CD4-positive, CD25-positive, alpha-beta regulatory T cell (primary cell): ENCODE measurements around the gene LSM14A. TPM values are rescaled to one million over a fixed set of nuclear protein-coding genes. Genes with fewer than 3 reads are reported as not detected.
A peak's percentile ranks its signal among the peaks of the same experiment; 100 is the strongest.
"Not testable (repeated sequence)": the region's sequence is repeated elsewhere in the genome, so short reads cannot be mapped to it uniquely, and the experiment has no call there.

Experiments
- ATAC-seq, 2 donors: fragments of 150-1000 bp; cut with Tn5 transposase; one replicate each; pipeline ENCODE4 v1.10.0; 2021; ENCODE audit warnings: low read depth in 2 of 2, moderate number of reproducible peaks in 2 of 2, moderate library complexity in 1 of 2
- DNase-seq, 3 donors: peaks; one replicate each; pipeline versions ENCODE4 v3.0.0 to v3.0.0-alpha.2; 2012 to 2022; ENCODE audit warnings: mixed read lengths in 1 of 3
- H3K27ac ChIP-seq: one replicate; pipeline ENCODE4 v1.7.0; 2013; ENCODE audit warnings: mild to moderate bottlenecking, low read length; ENCODE audit not compliant: insufficient read depth, poor library complexity, severe bottlenecking
- H3K27me3 ChIP-seq: one replicate; pipeline ENCODE4 v1.7.0; 2013; ENCODE audit warnings: low read length; ENCODE audit not compliant: control insufficient read depth, insufficient read depth
- H3K36me3 ChIP-seq: one replicate; pipeline ENCODE4 v1.7.0; 2013; ENCODE audit warnings: mild to moderate bottlenecking, low read length, moderate library complexity; ENCODE audit not compliant: control insufficient read depth, insufficient read depth
- H3K4me1 ChIP-seq: 2 replicates; pipeline ENCODE4 v1.7.0; 2013; ENCODE audit warnings: mild to moderate bottlenecking, low read length; ENCODE audit not compliant: insufficient read depth, control insufficient read depth, poor library complexity, severe bottlenecking
- H3K4me3 ChIP-seq: one replicate; pipeline ENCODE4 v1.7.0; 2013; ENCODE audit warnings: low read depth, mild to moderate bottlenecking, low read length, moderate library complexity
- H3K9me3 ChIP-seq, 2 experiments: 1 replicate in 1 of 2; 2 replicates in 1 of 2; pipeline ENCODE4 v1.7.0; 2013; ENCODE audit warnings: low read length in 2 of 2, mild to moderate bottlenecking in 1 of 2, moderate library complexity in 1 of 2; ENCODE audit not compliant: control insufficient read depth in 2 of 2
- H3K27ac Mint-ChIP-seq, 3 donors: one replicate each; pipeline ENCODE4 v1.8.0; 2020 to 2022; ENCODE audit warnings: mild to moderate bottlenecking in 3 of 3, mixed read lengths in 3 of 3, moderate library complexity in 2 of 3
- H3K27me3 Mint-ChIP-seq: one replicate; pipeline ENCODE4 v1.8.0; 2022; ENCODE audit warnings: mild to moderate bottlenecking, mixed read lengths
- H3K36me3 Mint-ChIP-seq: one replicate; pipeline ENCODE4 v1.8.0; 2020; ENCODE audit warnings: mixed read lengths
- H3K4me1 Mint-ChIP-seq, 4 donors: one replicate each; pipeline ENCODE4 v1.8.0; 2020 to 2022; ENCODE audit warnings: mixed read lengths in 4 of 4, mild to moderate bottlenecking in 1 of 4
- H3K4me3 Mint-ChIP-seq, 4 donors: one replicate each; pipeline ENCODE4 v1.8.0; 2020 to 2022; ENCODE audit warnings: mild to moderate bottlenecking in 4 of 4, mixed read lengths in 4 of 4, moderate library complexity in 3 of 4
- H3K9me3 Mint-ChIP-seq, 7 donors: one replicate each; pipeline ENCODE4 v1.8.0; 2020 to 2022; ENCODE audit warnings: mixed read lengths in 7 of 7, mild to moderate bottlenecking in 3 of 7, moderate library complexity in 2 of 7
- polyA plus RNA-seq, 4 donors: library from polyadenylated mRNA; unstranded; fragments of 300-500 nt; fragmentation: Illumina TruSeq; gene quantifications; one replicate each; pipeline ENCODE4 v1.2.3, GENCODE V29; 2021
- total RNA-seq: library from RNA; stranded (reverse); gene quantifications from one replicate; pipeline ENCODE4 v1.2.3, GENCODE V29; 2022

LSM14A gene
- total and polyA plus RNA-seq, 5 donors from 2014 or later = 133 to 175 (median 150) TPM

- Mint-ChIP-seq H3K27ac (no peak overlapping the region), H3K27me3 (peaks cover 5% of the 10 kb centered on the region), H3K4me1 (peaks cover 0 to 5% (median 3%) of the 10 kb centered on the region in 4 donors), H3K36me3 (no peaks in the 10 kb centered on the region), H3K9me3 (peaks cover 0 to 1% (median 0%) of the 10 kb centered on the region in 7 donors), H3K4me3 (peak overlapping the region in 1 of 4 donors; percentile 44)
- Histone ChIP-seq H3K36me3 (no peaks in the 10 kb centered on the region), H3K27me3 (peaks cover 4% of the 10 kb centered on the region), H3K4me1 (no peaks in the 10 kb centered on the region), H3K4me3 (no peak overlapping the region), H3K9me3 (no peaks in the 10 kb centered on the region), H3K27ac (no peak overlapping the region)
- ATAC-seq = no peak
- no peak for DNase-seq
Observed at GRCh38 chr19:34148658-34149185, 23.6 kb upstream of the LSM14A start.

GRCh38 chr19:34149873-34150272 lies 22.4 kb upstream of the LSM14A start:
- H3K4me3 Mint-ChIP-seq = no peak overlapping the region
- no peak for DNase-seq
- Histone ChIP-seq H3K27me3 (peaks cover 4% of the 10 kb centered on the region), H3K4me3 (no peak overlapping the region), H3K4me1 (no peaks in the 10 kb centered on the region), H3K36me3 (no peaks in the 10 kb centered on the region), H3K9me3 (no peaks in the 10 kb centered on the region), H3K27ac (no peak overlapping the region)
- no peak for ATAC-seq
- H3K27ac Mint-ChIP-seq = no peak overlapping the region
- peaks cover 0 to 5% (median 3%) of the 10 kb centered on the region in 4 donors for H3K4me1 Mint-ChIP-seq
- H3K9me3 Mint-ChIP-seq = peaks cover 0 to 1% (median 0%) of the 10 kb centered on the region in 7 donors
- H3K27me3 Mint-ChIP-seq = peaks cover 5% of the 10 kb centered on the region
- H3K36me3 Mint-ChIP-seq = no peaks in the 10 kb centered on the region

- H3K27ac ChIP-seq = no peak overlapping the region
- H3K36me3 ChIP-seq = no peaks in the 10 kb centered on the region
- no peaks in the 10 kb centered on the region for H3K9me3 ChIP-seq
- no peaks in the 10 kb centered on the region for H3K4me1 ChIP-seq
- DNase-seq (no peak), ATAC-seq (no peak)
- H3K4me1 Mint-ChIP-seq = peaks cover 0 to 4% (median 3%) of the 10 kb centered on the region in 4 donors
- no peak overlapping the region for H3K4me3 Mint-ChIP-seq
- H3K9me3 Mint-ChIP-seq = peaks cover 0 to 1% (median 0%) of the 10 kb centered on the region in 7 donors
- no peak overlapping the region for H3K4me3 ChIP-seq
- peaks cover 4% of the 10 kb centered on the region for H3K27me3 ChIP-seq
- peaks cover 5% of the 10 kb centered on the region for H3K27me3 Mint-ChIP-seq
- H3K27ac Mint-ChIP-seq = no peak overlapping the region
- H3K36me3 Mint-ChIP-seq = no peaks in the 10 kb centered on the region
Observed at GRCh38 chr19:34150558-34150957, 21.7 kb upstream of the LSM14A start.

GRCh38 chr19:34151439-34151838 lies 20.9 kb upstream of the LSM14A start:
- no peak overlapping the region for H3K27ac Mint-ChIP-seq
- no peaks in the 10 kb centered on the region for H3K9me3 ChIP-seq
- H3K36me3 Mint-ChIP-seq = no peaks in the 10 kb centered on the region
- no peaks in the 10 kb centered on the region for H3K36me3 ChIP-seq
- peaks cover 8% of the 10 kb centered on the region for H3K27me3 Mint-ChIP-seq
- no peak overlapping the region for H3K27ac ChIP-seq
- H3K27me3 ChIP-seq = peaks cover 4% of the 10 kb centered on the region
- no peak overlapping the region for H3K4me3 Mint-ChIP-seq
- ATAC-seq = no peak
- no peak for DNase-seq
- H3K4me1 Mint-ChIP-seq = peaks cover 0 to 4% (median 0%) of the 10 kb centered on the region in 4 donors
- H3K4me1 ChIP-seq = no peaks in the 10 kb centered on the region
- H3K9me3 Mint-ChIP-seq = no peaks in the 10 kb centered on the region
- H3K4me3 ChIP-seq = no peak overlapping the region

- H3K27ac Mint-ChIP-seq = no peak overlapping the region
- no peak overlapping the region for H3K4me3 ChIP-seq
- H3K4me3 Mint-ChIP-seq = no peak overlapping the region
- no peak overlapping the region for H3K27ac ChIP-seq
- ATAC-seq (no peak), DNase-seq (no peak)
- H3K4me1 Mint-ChIP-seq = peaks cover 0 to 4% (median 1%) of the 10 kb centered on the region in 4 donors
- peaks cover 4% of the 10 kb centered on the region for H3K27me3 ChIP-seq
- H3K36me3 ChIP-seq = no peaks in the 10 kb centered on the region
- H3K36me3 Mint-ChIP-seq = no peaks in the 10 kb centered on the region
- H3K27me3 Mint-ChIP-seq = peaks cover 8% of the 10 kb centered on the region
- H3K9me3 ChIP-seq = no peaks in the 10 kb centered on the region
- H3K9me3 Mint-ChIP-seq = no peaks in the 10 kb centered on the region
- H3K4me1 ChIP-seq = no peaks in the 10 kb centered on the region
Observed at GRCh38 chr19:34154401-34154800, 17.9 kb upstream of the LSM14A start.

- peaks cover 8% of the 10 kb centered on the region for H3K27me3 Mint-ChIP-seq
- H3K4me1 Mint-ChIP-seq = peaks cover 0 to 4% (median 1%) of the 10 kb centered on the region in 4 donors
- Histone ChIP-seq H3K36me3 (no peaks in the 10 kb centered on the region), H3K4me3 (no peak overlapping the region), H3K4me1 (no peaks in the 10 kb centered on the region), H3K27ac (no peak overlapping the region), H3K9me3 (no peaks in the 10 kb centered on the region), H3K27me3 (peaks cover 4% of the 10 kb centered on the region)
- H3K27ac Mint-ChIP-seq = no peak overlapping the region
- no peaks in the 10 kb centered on the region for H3K9me3 Mint-ChIP-seq
- no peaks in the 10 kb centered on the region for H3K36me3 Mint-ChIP-seq
- DNase-seq = no peak
- no peak for ATAC-seq
- no peak overlapping the region for H3K4me3 Mint-ChIP-seq
Observed at GRCh38 chr19:34155686-34156085, 16.6 kb upstream of the LSM14A start.

GRCh38 chr19:34158966-34159365 lies 13.3 kb upstream of the LSM14A start:
- not testable (repeated sequence) for H3K4me1 ChIP-seq, ATAC-seq, H3K27ac Mint-ChIP-seq, DNase-seq, H3K4me3 ChIP-seq, H3K36me3 ChIP-seq, H3K4me3 Mint-ChIP-seq, H3K9me3 Mint-ChIP-seq, H3K27ac ChIP-seq, H3K27me3 ChIP-seq, H3K4me1 Mint-ChIP-seq, H3K9me3 ChIP-seq, H3K36me3 Mint-ChIP-seq
- peaks cover 12% of the 10 kb centered on the region for H3K27me3 Mint-ChIP-seq

- not testable (repeated sequence) for H3K36me3 Mint-ChIP-seq, H3K27me3 ChIP-seq, H3K4me3 ChIP-seq, H3K4me3 Mint-ChIP-seq, H3K27ac Mint-ChIP-seq, H3K9me3 Mint-ChIP-seq, H3K4me1 ChIP-seq, ATAC-seq, DNase-seq, H3K4me1 Mint-ChIP-seq, H3K36me3 ChIP-seq, H3K27ac ChIP-seq, H3K9me3 ChIP-seq
- H3K27me3 Mint-ChIP-seq = peaks cover 13% of the 10 kb centered on the region
Observed at GRCh38 chr19:34159541-34159940, 12.8 kb upstream of the LSM14A start.
